Neural cell (in vitro differentiated cells): ENCODE results near the gene NPLOC4.

Experiments
- CTCF ChIP-seq: fragments of 450-650 bp; IDR thresholded peaks from 2 replicates; pipeline ENCODE4 v1.5.1; 2014; ENCODE audit warnings: antibody characterized with exemption, mild to moderate bottlenecking, moderate library complexity; ENCODE audit not compliant: poor library complexity, severe bottlenecking
- EP300 ChIP-seq: fragments of 450-650 bp; conservative IDR thresholded peaks from 2 replicates; pipeline ENCODE4 v1.6.1; 2014; ENCODE audit warnings: antibody characterized with exemption, mild to moderate bottlenecking, moderate library complexity; ENCODE audit not compliant: poor library complexity, severe bottlenecking
- RAD21 ChIP-seq: fragments of 450-650 bp; conservative IDR thresholded peaks from 2 replicates; pipeline ENCODE4 v1.6.1; 2014; ENCODE audit warnings: antibody characterized with exemption, mild to moderate bottlenecking, moderate library complexity

- no peak for TF ChIP-seq CTCF
- no peak for TF ChIP-seq EP300
- TF ChIP-seq RAD21: no peak
Measured at GRCh38 chr17:81664051-81664470, 27.1 kb upstream of the NPLOC4 start.
